Activated CD4-positive, CD25-positive, alpha-beta regulatory T cell (primary cell): Measurements from ENCODE around the gene LYPD6B.

Experiments used
- DNase-seq, 4 experiments: peaks; one replicate each; lab custom pipeline; 2025; lab: John Stamatoyannopoulos, UW

LYPD6B gene

DNA sequence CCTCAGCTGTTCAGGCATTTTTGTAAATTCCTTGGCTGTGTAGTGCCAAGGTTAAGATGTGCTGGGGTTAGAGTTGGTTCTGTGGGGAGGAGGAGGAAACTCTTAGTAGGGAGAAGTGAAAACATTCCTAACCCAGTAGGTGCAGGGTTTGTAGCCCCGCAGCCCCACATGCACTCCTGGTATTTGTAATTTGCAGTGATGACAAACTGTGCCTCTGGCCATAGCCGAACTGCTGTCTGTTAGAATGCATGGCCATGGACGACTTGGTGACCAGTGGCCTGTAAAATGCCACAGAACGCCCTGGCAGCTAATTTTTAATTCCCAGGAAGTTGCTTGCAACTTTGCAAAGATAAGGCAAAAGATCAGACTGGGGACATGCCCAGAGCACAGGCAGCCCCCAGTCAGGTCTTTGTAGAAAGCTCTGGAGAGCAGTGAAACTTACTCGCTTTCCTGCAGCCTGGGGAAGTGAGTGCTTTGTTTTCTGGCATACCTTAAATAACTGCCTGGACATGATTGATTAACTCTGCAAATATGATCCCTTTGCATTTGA lies 38.4 kb downstream of the LYPD6B start:
- no peak for DNase-seq

DNA sequence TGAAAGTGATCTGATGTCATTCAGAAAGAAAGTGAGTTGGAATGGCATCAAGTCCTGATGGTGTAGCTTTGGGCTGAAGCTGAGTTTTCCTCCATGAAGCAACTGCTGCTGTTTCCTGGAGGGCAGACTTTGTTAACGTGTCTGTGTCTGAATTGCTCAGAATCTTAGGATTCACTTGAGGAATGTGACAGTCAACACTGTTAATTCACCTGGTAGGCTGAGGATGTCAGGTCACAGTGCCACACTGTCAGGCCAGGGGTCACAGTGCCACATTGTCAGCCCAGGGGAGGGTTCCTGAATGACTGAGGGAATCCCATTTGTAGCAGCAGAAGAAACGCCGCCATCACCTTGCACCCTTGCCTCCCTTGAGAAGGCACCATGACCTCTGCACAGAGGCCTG lies 39.4 kb downstream of the LYPD6B start:
- no peak for DNase-seq

DNA sequence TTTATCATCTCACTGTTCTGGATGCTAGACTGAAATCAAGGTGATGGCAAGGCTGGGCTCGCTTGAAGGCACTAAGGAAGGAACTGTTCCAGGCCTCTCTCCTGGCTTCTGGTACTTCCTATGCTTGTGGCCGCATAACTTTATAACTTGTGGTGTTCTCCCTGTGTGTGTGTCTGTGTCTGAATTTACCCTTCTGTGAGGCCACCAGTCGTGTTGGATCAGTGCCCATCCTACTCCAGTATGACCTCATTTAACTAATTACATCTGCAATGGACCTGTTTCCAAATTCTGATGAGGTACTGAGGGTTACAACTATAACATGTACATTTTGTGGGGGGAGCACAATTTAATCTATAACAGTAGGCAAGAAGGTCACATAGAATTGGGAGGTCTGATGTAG lies 41.6 kb downstream of the LYPD6B start:
- DNase-seq = no peak

DNA sequence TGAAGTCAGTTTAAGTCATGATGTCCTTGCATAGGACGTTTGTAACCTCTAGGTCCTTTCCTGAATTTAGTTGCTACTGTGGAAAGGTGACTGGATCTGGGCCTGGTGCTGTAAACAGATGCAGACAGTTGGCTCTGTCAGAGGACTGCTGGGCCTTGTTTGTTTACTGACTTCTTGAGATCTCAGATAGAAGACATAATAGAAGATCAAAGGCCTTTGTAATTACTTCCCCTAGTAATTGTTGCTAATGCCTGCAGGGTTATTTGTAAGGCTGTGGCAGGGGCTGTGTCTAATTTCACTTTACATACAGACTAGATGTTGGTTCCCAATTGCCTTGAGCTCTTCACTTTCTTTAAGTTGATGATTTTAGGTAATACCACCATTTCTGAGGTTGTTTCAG lies 42.5 kb downstream of the LYPD6B start:
- no peak for DNase-seq

DNA sequence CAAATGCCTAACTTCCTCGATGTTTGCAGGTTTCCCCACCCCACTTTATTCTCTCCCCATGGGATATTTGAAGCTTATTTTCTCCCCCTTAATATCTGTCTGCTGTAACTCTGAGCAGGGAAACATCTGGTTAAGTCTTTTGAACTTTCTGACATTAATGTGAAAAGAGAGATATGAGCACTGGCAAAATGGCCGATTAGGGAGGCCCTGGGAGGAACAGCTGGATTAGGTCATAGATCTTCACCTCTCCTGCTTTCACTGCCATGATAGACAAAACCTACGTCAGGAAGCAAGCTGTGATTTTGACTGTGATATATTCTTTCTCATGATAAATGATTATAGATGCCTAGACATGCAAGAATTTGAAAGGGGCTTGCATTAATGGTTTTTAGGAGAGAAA lies 43.6 kb downstream of the LYPD6B start:
- DNase-seq = no peak

DNA sequence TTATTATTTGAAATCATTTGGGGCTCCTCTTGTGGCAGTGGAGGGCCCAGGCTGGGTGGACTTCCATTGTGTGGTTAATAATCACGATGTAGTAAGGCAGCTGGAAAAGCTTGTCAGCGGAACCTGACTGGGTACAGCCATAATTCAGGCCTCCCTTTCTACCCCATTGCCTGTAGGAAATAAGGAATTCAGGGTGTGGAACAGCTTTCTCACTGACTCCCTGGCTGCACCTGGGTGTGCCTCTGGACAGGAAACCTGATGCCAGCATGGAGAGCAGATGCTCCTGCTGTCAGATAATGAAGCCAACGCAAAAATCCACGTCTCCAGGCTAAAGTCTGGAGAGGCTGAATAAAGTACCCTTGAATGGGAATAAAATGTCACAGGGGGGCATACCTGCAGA lies 44.2 kb downstream of the LYPD6B start:
- no peak for DNase-seq

DNA sequence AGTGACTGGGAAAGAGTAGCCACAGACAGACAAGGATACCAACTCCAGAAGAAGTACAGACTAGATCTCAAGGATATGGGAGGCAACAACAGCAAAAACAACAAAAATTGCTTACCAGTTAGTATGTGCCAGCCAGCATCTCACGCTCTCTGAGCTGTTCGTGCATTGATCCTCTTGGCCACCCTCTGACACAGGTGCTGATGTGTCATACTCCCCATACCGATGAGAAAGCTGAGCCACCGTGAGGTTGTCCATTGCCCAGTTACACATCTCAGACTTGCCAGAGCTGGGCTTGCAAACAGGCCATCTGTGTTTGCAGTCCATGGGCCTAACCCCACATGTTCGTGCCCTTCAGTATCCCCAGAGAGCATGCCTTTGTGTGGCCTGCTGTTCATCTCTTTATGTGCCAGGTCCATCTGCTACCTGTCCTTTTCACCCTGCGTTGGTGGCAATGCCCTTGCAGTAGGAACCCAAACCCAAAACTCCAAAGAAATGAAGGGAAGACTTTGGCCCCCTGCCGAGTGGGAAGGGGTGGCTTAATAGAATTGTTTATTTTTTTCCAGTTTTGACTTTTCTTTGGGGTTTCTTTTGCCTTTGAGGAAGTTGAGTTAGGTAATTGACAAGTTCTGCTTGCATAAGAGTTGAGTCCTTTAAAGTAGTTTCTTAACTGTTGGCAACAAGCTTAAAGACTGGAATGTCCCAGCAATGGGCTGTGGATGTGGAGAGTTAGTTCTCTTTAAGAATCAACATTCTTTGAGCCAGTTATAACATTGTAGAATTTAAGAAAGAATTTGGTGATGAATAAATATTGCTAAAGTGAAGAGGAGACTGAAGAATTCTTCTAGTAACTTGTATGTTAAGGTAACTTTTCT lies 46.7 kb downstream of the LYPD6B start:
- no peak for DNase-seq

DNA sequence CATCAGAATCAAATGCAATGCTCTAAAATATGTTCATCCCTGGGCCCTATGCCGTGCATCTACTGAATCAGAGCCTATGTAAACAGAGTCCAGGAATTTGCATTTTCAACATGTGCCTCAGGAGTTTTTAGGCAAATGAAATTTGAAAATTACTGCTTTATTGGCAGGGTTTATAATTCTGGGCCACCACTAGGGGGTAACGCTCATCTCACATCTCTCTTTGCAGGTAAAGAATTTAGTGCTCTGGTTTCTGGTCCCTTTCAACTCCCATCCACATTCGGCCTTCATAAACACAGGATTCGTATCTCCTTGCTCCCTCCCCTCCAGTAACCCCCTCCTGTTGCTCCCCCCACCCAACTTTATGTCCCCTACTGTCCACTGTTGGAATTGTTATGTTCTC lies 49.3 kb downstream of the LYPD6B start:
- no peak for DNase-seq

DNA sequence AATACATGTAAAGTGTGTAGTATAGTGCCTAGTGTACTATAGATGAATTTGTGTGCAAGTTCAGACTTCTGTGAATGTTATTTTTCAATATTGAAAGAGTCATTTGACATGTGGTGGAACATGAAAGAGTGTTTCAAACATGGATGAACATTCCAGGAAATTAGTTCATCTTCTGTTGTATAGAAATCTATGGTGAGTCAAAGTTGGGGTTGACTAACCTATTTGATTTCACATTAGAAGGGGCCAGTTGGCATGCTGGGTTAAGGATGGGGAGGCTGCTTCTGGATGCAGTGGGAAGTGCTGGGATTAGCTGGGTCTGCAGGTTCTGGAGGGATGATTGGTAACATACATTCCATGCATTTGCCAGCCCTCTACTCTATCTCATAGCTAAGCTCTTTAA lies 50.6 kb downstream of the LYPD6B start:
- no peak for DNase-seq

DNA sequence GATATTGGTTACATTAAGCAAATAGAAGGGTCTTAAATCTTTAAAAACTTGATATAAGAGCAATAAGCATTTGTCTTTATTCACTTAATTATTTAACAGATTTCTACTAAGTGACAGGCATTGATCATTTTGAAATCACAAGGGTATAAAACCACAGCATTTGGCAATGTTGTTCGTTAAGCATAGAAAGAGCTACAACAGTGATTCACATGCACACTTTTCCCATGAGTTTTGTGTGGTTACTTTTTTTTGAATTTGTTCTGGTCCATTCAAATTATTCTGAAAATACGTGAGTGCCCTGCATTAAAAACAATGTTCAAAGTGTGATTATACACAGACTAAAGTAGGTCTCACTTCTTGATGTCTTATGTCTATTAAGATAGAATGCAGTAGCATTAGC lies 52.2 kb downstream of the LYPD6B start:
- DNase-seq = no peak

DNA sequence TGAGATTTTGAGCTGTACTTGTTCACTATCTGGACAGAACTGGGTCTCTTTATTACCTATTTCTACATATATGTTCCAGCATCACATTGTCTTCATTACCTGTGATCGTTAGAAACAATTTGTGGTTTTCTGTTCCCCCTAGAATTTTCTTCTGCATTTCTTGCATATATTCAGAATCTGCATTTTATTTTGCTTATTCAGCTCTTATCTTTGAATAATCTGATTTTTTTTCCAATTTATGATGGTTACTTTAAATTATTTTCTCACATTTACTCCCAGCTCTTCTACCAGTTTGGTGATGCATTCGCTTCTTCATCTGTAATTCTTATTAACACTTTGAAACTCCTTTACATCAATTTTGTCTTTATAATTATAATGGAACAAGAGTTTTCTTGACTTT lies 55.1 kb downstream of the LYPD6B start:
- DNase-seq = no peak

DNA sequence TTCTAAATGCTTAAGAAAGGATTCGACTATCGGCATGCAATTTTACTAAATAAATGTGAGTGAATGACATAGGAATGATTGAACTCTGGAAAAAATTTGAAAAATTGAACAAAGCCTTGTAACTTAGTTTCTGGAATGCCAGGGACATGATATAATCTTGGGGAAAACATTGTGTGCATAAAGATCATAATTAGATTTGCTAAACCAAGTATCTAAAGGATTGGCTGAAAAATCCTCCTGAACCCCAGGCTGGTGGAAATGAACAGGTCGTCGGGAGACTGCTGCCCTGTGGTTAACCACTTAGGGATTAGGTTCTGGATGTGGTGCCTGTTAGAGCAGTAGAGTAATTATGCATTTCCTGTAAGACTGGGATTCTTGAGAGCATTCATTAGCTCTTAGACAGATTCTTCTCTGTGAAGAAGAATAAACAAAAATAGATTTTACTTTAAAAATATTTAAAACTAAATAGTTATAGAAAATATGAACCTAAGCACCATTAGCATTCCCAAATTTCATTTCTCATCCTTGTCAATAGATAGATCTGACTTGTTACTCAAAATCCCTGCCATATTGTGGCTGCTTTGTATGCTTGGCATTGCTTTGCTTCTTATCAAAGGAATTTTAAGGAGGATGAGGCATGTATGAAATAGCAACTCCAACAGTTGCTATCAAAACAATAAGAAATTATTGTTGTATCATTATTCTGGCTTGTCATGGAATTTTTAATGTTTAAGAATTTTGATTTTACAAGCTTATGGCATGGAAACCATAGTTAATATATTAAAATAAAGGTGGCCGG lies 55.9 kb downstream of the LYPD6B start:
- no peak for DNase-seq

DNA sequence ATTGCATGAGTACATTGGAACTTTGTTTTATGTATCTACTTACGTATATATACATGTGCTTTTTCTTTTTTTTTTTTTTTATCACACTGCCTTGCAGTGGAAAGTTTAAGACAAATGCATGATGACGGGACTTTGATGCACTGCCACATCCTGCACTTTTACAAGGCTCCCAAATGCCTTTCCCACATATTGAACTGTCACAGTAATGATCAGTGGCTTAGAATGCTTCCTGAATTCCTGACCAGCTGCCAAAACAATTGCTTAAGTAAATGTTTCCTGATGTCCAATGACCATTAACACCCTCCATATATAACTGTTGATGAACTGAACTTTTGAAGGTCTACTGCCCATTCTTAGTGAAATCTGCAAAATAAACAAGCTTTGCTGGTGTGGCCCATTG lies 60.2 kb downstream of the LYPD6B start:
- no peak for DNase-seq

DNA sequence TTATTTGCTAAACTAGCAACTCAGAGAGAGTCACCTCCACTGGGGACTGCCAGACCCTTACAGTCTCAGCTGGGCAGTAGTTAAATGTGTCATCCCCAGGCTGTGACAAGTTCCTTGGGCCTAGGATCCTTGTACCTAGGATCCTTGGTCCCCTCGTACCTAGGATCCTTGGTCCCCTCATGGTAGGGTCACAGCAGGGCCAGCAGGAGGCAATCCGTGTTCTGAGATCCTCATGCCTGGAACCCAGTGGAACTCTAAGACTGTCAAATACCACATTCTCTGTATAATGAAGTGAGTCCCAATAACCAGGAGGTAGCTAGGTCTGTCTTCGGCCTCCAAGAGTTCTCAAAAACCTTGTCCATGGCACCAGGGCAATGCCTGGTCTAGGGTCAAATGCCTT lies 60.8 kb downstream of the LYPD6B start:
- no peak for DNase-seq

DNA sequence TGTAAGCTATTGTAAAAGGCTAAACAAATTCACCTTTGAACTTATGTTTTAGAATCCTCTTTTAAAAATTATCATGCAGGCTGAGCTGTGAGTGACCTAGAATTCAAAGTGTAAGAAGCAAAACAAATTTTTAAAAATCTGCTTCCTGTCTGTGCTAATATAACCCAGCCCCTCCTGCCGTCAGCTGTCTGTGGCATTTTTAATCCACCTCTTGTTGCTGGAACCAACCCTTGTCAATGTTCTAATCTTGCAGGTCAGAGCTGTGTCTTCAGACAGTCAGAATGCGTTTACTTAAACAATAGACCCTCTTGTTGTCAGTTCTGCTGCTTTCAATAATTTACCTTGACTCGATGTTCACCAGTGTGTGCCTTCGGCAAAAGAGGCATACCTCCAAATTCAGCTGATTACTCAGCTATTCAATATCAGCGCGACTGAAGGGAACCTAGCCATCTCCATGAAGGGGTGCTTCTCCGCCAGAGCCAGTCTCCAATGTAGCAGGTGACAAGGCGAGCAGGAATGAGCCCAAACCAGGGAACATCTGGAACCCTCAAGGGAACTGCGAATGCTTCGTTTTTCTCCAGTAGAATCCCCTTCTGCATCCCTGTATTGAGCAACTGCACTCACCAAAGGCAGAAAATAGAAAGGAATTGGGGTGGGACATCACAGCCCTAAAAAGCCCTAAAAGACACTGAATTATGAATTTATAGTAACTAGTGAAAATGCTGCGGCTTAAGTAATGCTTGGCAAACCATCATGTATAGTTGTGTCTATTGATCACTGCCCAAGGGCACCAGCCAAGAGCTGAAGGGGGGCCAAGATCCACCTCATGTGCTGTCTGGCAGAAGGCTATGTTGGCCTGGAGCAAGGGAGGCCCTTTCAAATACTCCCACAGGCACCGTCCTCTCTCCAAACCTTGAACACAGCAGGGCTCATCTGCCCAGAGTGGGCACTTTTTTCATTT lies 62.5 kb downstream of the LYPD6B start:
- no peak for DNase-seq

DNA sequence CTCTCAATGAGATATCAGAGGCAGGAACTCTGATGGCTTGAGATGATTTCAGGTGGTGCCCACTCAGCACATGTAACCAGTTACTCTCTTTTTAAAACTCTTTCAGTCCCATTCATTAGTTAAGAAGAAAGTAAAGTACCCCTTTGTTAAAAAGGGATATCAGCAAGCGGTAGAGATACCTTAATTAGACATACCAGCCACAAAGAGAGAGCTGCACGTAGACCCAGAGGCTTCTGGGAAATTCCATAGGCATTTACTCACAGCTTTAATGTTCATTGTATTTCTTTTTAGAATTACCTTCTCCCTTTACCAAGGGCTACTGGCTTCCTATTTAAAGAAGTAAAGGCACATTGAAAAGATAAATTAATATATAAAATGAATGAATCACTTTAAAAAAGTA lies 63.3 kb downstream of the LYPD6B start:
- DNase-seq = no peak

DNA sequence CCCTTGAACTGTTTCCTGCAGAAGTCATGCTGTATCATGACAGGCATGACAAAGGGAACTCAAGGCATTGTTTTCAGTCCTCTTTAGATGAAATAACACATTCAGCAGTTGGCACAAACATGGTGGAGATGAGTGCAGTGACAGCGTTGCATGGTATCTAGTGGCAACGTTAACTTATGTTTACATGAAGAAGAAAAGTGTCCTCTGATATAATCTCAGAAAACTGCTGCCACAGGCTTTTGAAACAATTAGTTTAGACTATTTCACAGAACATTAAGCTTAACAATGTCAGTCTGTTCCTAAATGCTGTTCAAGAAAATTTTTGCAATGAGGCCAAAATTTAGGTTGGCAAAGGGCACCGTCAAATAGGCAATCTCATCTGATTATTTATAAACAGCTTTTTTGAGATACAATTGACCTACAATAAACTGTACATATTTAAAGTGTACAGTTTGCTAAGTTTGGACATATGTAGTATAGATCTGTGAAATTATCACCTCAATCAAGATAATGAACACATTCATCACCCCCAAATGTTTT lies 64.7 kb downstream of the LYPD6B start:
- DNase-seq = no peak

DNA sequence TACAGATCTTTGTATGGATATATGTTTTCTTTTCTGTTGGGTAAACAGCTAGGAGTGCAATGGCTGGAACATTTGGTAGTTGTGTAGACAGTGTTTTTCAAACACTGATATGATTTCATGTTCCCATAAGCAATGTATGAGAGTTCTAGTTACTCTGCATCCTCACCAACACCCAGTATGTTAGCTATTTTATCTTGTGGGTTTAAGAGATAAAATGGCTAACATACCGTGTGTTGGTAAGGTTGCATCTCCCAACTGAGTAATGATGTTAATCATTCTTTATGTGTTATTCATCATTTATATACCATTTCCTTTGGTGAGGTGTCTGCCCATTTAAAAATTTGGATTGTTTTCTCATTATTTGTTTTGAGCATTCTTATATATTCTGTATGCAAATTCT lies 65.7 kb downstream of the LYPD6B start:
- no peak for DNase-seq

DNA sequence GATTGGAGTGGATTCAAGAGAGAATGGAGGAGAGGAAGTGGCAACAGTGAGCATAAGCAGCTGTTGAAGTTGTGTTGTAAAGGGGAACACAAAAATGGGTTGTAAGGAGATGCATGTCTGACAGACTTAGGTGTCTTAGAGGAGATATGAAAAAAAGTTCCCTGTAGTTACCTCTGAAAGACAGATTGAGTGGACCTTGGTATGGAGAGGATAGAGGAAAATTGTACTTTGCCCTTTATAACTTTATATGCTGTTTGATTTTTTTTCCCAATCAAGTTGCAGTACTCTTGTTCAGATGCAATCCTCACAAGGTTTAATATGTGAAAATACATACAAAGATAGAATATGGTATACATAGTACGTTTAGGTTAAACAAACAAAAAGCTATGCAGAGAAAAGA lies 73.6 kb downstream of the LYPD6B start:
- DNase-seq = no peak

DNA sequence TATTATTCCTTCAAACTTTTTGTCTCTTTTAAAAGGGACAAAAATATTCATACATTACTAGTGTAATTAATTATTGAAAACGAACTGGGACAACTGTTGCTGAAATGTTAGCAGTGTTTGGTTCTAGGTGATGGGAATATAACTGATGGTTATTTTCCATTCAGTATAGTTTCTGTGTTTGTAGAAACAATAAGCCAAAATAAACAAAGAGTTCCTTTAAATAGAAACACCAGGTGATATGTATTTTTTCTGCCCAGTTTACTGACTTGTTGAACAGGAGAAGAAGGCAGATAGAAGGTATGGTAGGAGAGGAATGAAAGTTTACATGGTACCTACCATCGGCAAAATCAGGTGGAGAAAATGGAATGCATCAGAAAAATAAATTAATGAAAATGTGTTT lies 74.2 kb downstream of the LYPD6B start:
- DNase-seq = no peak

DNA sequence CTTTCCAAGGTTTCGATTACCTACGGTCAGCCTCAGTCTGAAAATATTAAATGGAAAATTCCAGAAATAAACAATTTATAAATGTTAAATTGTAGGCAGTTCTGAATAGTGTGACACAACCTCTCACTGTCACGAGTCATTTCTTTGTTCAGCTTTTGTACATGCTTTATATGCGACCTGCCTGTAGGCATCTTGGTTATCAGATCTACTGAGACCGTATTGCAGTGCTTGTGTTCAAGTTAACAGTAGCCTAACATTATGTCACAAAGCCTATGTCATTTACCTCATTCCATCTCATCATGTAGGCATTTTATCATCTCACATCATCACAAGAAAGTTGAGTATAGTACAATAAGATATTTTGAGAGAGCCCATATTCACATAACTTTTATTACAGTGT lies 77.3 kb downstream of the LYPD6B start:
- no peak for DNase-seq

DNA sequence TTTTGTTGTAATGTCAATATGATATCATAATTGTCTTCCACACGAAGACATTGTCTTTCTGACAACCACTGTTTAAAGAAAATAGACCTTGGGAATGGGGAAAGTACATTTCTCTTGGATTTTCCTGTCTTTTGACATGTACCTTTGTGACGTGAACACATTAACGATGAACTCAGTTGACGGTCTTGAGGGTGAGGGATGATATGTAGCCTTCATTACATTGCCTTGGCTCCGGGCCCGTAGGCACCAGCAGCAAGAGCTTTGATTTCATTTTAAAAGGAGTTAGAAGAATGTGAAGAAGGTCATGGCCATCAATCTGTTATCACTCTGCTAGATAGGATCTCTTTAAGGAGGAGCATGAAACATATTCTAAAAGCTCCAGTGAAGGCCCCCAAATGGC lies 80.9 kb downstream of the LYPD6B start:
- no peak for DNase-seq
